ENCODE data around the gene PEX11G.

The PEX11G gene

GRCh38 chr19:7428651-7429113 is 60.2 kb downstream of the PEX11G start:
- DNase-seq, result no peak

GRCh38 chr19:7427944-7428343 is 60.9 kb downstream of the PEX11G start:
- DNase-seq, result no peak

- DNase-seq, result no peak
Observed at GRCh38 chr19:7426986-7427385, 61.8 kb downstream of the PEX11G start.

All from activated effector memory CD4-positive, alpha-beta T cell treated with Interleukin-2 at 50 U/mL for 16 hours (primary cell).